Measurements from ENCODE around the gene SEPHS2.
A peak's percentile ranks its signal among the peaks of the same experiment; 100 is the strongest.
"Not testable (repeated sequence)": the region's sequence is repeated elsewhere in the genome, so short reads cannot be mapped to it uniquely, and the experiment has no call there.

Gene SEPHS2

GRCh38 chr16:30398661-30399434, 46.8 kb downstream of the SEPHS2 start:
- DNase-seq (ENCODE audit: low read depth in 2 of 2): no peak

- DNase-seq (ENCODE audit: low read depth in 2 of 2): no peak
These were observed 47.7 kb downstream of the SEPHS2 start for GRCh38 chr16:30397776-30398660.

- no peak for DNase-seq (ENCODE audit: low read depth in 2 of 2)
These were observed 48.6 kb downstream of the SEPHS2 start for GRCh38 chr16:30397056-30397455.

- not testable (repeated sequence) for DNase-seq (ENCODE audit: low read depth in 2 of 2)
These were observed 49.0 kb downstream of the SEPHS2 start for GRCh38 chr16:30396627-30397026.

- no peak for DNase-seq (ENCODE audit: low read depth in 2 of 2)
These were observed 49.6 kb downstream of the SEPHS2 start for GRCh38 chr16:30395992-30396585.

GRCh38 chr16:30395155-30395991, 50.3 kb downstream of the SEPHS2 start, which contains the start of gene ZNF48:
Gene ZNF48 (plus strand): TSS chr16:30395420. CDS start chr16:30395795, 375 bp downstream.
- peak in 1 of 2 donors; percentile 60 for DNase-seq (ENCODE audit: low read depth in 2 of 2)

GRCh38 chr16:30394592-30395154, 51.0 kb downstream of the SEPHS2 start:
- DNase-seq (ENCODE audit: low read depth in 2 of 2): no peak
